PFSK-1 (cell line): ENCODE results near the gene RPTOR.

Source experiments
- FOXP2 ChIP-seq: optimal IDR thresholded peaks from 2 replicates; pipeline ENCODE3; 2011; ENCODE audit warnings: borderline replicate concordance, control low read depth, inconsistent platforms; ENCODE audit not compliant: insufficient read depth; ENCODE audit errors: extremely low read length, extremely low read depth
- POLR2AphosphoS5 ChIP-seq: IDR thresholded peaks from 2 replicates; pipeline ENCODE4 v1.6.1; 2012; ENCODE audit warnings: low read depth, mild to moderate bottlenecking, control low read depth, low read length, moderate library complexity
- SIN3A ChIP-seq: IDR thresholded peaks from 2 replicates; pipeline ENCODE4 v1.6.1; 2012; ENCODE audit warnings: mild to moderate bottlenecking, low read length, moderate library complexity, borderline replicate concordance; ENCODE audit not compliant: insufficient read depth
- TAF1 ChIP-seq: IDR thresholded peaks from 2 replicates; pipeline ENCODE4 v1.6.1; 2012; ENCODE audit warnings: low read length, control low read depth, borderline replicate concordance; ENCODE audit not compliant: insufficient read depth
- TF ChIP-seq, protein P1 (sequence below), 2 experiments: IDR thresholded peaks; 2 replicates each; pipeline versions ENCODE4 v1.6.1 to v1.8.0; 2011 to 2012; ENCODE audit warnings: low read depth in 2 of 2, low read length in 2 of 2, control low read depth in 1 of 2, inconsistent platforms in 1 of 2, mild to moderate bottlenecking in 1 of 2, moderate library complexity in 1 of 2; ENCODE audit not compliant: insufficient read depth in 1 of 2

RPTOR gene

DNA sequence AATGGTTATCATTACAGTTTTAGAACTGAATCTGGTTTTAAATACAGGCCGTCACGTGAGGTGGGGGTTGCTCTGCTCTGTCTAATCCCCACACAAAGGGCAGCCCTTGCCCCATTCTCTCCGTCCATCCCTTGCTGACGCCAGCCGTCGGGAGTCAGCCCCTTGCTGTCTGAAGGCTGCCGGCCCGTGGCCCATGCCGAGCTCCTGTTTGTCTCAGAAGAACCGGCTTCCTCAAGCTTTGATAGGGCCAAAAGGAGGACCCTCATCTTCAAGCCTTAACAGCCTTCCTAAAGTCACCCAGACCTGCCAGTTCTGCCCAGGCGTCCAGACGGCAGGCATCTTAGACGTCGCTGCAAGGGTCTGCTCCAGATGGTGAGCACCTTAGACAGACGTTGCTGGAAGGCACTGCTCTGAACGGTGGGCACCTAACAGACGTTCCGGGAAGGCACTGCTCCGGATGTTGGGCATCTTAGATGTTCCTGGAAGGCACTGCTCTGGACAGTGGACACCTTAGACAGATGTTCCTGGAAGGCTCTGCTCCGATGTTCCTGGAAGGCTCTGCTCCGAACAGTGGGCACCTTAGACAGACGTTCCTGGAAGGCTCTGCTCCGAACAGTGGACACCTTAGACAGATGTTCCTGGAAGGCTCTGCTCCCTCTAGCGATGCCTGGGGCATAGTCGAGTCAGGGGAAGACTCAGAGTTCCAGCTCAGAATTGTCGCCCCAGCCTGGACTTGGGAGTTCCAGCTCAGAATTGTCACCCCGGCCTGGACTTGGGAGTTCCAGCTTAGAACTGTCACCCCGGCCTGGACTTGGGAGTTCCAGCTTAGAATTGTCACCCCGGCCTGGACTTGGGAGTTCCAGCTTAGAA is 411.9 kb downstream of the RPTOR start:
- TF ChIP-seq, protein P1, sequence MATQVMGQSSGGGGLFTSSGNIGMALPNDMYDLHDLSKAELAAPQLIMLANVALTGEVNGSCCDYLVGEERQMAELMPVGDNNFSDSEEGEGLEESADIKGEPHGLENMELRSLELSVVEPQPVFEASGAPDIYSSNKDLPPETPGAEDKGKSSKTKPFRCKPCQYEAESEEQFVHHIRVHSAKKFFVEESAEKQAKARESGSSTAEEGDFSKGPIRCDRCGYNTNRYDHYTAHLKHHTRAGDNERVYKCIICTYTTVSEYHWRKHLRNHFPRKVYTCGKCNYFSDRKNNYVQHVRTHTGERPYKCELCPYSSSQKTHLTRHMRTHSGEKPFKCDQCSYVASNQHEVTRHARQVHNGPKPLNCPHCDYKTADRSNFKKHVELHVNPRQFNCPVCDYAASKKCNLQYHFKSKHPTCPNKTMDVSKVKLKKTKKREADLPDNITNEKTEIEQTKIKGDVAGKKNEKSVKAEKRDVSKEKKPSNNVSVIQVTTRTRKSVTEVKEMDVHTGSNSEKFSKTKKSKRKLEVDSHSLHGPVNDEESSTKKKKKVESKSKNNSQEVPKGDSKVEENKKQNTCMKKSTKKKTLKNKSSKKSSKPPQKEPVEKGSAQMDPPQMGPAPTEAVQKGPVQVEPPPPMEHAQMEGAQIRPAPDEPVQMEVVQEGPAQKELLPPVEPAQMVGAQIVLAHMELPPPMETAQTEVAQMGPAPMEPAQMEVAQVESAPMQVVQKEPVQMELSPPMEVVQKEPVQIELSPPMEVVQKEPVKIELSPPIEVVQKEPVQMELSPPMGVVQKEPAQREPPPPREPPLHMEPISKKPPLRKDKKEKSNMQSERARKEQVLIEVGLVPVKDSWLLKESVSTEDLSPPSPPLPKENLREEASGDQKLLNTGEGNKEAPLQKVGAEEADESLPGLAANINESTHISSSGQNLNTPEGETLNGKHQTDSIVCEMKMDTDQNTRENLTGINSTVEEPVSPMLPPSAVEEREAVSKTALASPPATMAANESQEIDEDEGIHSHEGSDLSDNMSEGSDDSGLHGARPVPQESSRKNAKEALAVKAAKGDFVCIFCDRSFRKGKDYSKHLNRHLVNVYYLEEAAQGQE (IDR thresholded peaks at IDR 0.05; ENCODE audit: insufficient read depth in 1 of 2, low read depth in 2 of 2, low read length in 2 of 2): no peak
- TF ChIP-seq SIN3A (no peak), FOXP2 (no peak), TAF1 (no peak), POLR2AphosphoS5 (no peak)

DNA sequence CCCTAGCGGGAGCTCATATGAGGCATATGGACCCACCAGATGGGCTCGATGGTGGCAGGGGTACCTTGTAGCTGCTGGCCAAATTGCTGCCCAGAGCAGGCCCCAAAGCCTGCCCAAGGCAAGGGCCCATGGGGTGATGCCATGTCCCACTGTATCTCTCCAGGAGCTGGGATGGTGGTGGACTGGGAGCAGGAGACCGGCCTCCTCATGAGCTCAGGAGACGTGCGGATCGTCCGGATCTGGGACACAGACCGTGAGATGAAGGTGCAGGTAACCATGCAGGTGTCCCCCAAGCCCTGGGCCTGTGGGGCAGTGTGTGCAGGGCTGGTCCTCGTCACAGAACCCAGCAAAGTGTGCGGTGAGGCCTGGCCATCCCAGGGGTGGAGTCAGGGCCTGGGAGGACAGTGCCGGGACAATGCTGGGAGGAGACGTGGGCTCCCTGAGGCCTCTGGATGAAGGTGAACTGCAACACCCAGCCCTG is 412.9 kb downstream of the RPTOR start:
- TF ChIP-seq, protein P1 (IDR thresholded peaks at IDR 0.05; ENCODE audit: insufficient read depth in 1 of 2, low read depth in 2 of 2, low read length in 2 of 2): no peak
- TF ChIP-seq TAF1: no peak
- no peak for TF ChIP-seq FOXP2
- no peak for TF ChIP-seq SIN3A
- TF ChIP-seq POLR2AphosphoS5: no peak

DNA sequence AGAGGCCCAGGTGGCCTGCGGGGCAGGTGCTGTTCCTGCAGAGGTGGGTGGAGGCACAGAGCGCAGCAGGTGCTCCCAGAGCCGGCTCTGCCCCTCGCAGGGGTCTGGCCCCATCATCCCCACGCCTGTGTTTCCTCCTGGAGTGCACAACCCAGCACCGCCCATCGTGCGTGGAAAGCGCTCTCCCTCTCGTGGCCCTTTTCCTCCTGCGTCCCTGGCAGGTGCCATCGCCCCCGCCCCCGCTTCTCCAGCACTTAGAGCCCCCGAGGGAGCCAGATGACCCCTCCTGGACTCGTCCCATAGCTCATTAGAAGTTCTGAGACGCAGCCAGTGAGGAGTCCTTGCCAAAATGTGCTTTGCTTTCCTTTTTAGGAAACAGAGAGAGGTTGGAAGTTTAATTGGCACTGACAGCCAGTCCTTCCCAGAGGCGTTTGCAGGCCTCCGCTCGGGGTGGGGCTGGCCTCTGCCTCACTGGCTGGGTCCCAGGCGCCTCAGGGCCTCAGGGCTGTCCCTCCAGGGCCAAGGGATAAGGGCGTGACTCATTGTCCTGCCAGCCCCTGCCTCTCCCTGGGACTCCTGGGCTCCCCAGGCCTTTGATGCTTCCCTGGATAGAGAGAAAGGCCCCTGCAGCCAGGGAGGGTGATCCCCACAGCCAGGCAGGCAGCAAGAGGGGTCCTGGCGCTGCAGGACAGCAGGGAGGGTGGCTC is 414.8 kb downstream of the RPTOR start:
- no peak for TF ChIP-seq SIN3A
- TF ChIP-seq POLR2AphosphoS5: no peak
- no peak for TF ChIP-seq FOXP2
- no peak for TF ChIP-seq TAF1
- TF ChIP-seq, protein P1 (IDR thresholded peaks at IDR 0.05; ENCODE audit: insufficient read depth in 1 of 2, low read depth in 2 of 2, low read length in 2 of 2): no peak

DNA sequence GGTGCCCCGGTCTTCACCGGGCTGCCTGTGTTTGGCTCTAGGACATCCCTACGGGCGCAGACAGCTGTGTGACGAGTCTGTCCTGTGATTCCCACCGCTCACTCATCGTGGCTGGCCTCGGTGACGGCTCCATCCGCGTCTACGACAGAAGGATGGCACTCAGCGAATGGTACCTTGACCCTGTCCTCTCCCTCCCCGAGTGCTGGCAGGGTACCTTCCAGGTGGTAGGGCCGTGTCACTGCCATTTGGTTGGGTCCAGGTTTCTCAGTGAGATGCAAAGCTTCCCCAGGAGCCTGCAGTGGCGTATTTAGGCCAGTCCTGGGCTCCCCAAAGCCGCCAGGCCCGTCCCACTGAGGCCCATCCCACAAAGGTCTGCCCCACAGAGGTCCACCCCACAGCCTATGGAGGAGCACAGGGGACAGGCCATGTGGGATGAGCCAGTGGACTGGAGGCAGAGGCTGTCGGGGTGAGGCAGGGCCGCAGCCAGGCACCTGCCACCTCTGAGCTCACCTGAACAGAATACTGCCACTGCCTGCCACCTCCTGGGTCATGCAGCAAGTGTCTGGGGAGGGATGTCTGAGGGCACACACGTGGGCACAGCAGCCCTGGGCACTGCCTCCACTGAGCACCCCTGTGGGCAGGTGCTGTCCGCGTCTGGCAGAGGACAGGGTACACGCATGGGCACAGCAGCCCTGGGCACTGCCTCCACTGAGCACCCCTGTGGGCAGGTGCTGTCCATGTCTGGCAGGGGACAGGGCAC is 415.6 kb downstream of the RPTOR start:
- TF ChIP-seq FOXP2 (no peak), SIN3A (no peak), TAF1 (no peak), POLR2AphosphoS5 (no peak)
- TF ChIP-seq, protein P1 (IDR thresholded peaks at IDR 0.05; ENCODE audit: insufficient read depth in 1 of 2, low read depth in 2 of 2, low read length in 2 of 2): no peak
